Posterior vena cava (tissue), 2 donors: ENCODE data around the gene AOX1. TPM values are rescaled to one million over a fixed set of nuclear protein-coding genes. Genes with fewer than 3 reads are reported as not detected.
"Not testable (repeated sequence)": the region's sequence is repeated elsewhere in the genome, so short reads cannot be mapped to it uniquely, and the experiment has no call there.

ENCODE experiments used
- DNase-seq: peaks from one replicate; pipeline ENCODE4 v3.0.0-alpha.2; 2020; ENCODE audit warnings: low spot score
- intact Hi-C, 2 donors: fragments of 100-400 bp; cut with DNase I; formaldehyde crosslinking; loops; one replicate each; pipeline versions ENCODE4 v1.14.1 to v1.14.2; 2022 to 2023
- total RNA-seq, 2 donors: library from RNA; stranded (reverse); fragmentation: NEBNext Ultra II Directional; extraction: Animal tissue kit (Norgen Biotek cat#: 25700); gene quantifications; one replicate each; pipeline ENCODE4 v1.2.1, GENCODE V29; 2021
- donor health status: DM: yes; HTN: yes; CAD: no.
- donor health status: DM: yes; HTN: yes; CAD: no.

AOX1 gene
- total RNA-seq, 2 donors from 2014 or later: 212 to 333 TPM

GRCh38 chr2:200620606-200621390 is 35.0 kb downstream of the AOX1 start:
- intact Hi-C loops: no loop called here
- no peak for DNase-seq

- no peak for DNase-seq
- intact Hi-C loops: no loop called here
Measured at GRCh38 chr2:200622106-200622505, 36.3 kb downstream of the AOX1 start.

GRCh38 chr2:200624026-200624425 is 38.2 kb downstream of the AOX1 start:
- intact Hi-C loops: no loop called here
- no peak for DNase-seq

- no peak for DNase-seq
- intact Hi-C loops: no loop called here
Measured at GRCh38 chr2:200624658-200625057, 38.8 kb downstream of the AOX1 start.

GRCh38 chr2:200625282-200625681 is 39.5 kb downstream of the AOX1 start:
- DNase-seq: no peak
- intact Hi-C loops: no loop called here

GRCh38 chr2:200625958-200626363 is 40.1 kb downstream of the AOX1 start:
- intact Hi-C loops: no loop called here
- DNase-seq: no peak

- no peak for DNase-seq
- intact Hi-C loops: no loop called here
Measured at GRCh38 chr2:200627110-200627770, 41.4 kb downstream of the AOX1 start.

- intact Hi-C loops, DNase-seq: not testable (repeated sequence)
Measured at GRCh38 chr2:200628461-200628860, 42.6 kb downstream of the AOX1 start.

- intact Hi-C loops: no loop called here
- no peak for DNase-seq
Measured at GRCh38 chr2:200631287-200631686, 45.5 kb downstream of the AOX1 start.

- no peak for DNase-seq
- intact Hi-C loops: no loop called here
Measured at GRCh38 chr2:200634231-200634964, 48.6 kb downstream of the AOX1 start.

- intact Hi-C loops: no loop called here
- DNase-seq: no peak
Measured at GRCh38 chr2:200635251-200635650, 49.4 kb downstream of the AOX1 start.

GRCh38 chr2:200637901-200638300 is 52.1 kb downstream of the AOX1 start:
- no peak for DNase-seq
- intact Hi-C loops: no loop called here

GRCh38 chr2:200640176-200640575 is 54.4 kb downstream of the AOX1 start:
- intact Hi-C loops: no loop called here
- DNase-seq: no peak

- intact Hi-C loops: loop anchor here in 1 of 2 donors (1.0 kb wide), 1 partner anchor 21 kb away; no protein-coding TSS in a partner anchor
- DNase-seq: no peak
Measured at GRCh38 chr2:200640901-200641300, 55.1 kb downstream of the AOX1 start.

- DNase-seq, intact Hi-C loops: not testable (repeated sequence)
Measured at GRCh38 chr2:200648518-200649281, 62.9 kb downstream of the AOX1 start.

GRCh38 chr2:200649724-200650123 is 63.9 kb downstream of the AOX1 start:
- intact Hi-C loops: no loop called here
- DNase-seq: no peak

GRCh38 chr2:200650195-200650594 is 64.4 kb downstream of the AOX1 start:
- intact Hi-C loops: no loop called here
- DNase-seq: no peak

- DNase-seq: no peak
- intact Hi-C loops: no loop called here
Measured at GRCh38 chr2:200652158-200652557, 66.3 kb downstream of the AOX1 start.

GRCh38 chr2:200653021-200653420 is 67.2 kb downstream of the AOX1 start:
- no peak for DNase-seq
- intact Hi-C loops: no loop called here
